DMS153 treated with DMSO at 0.1 percent for 48 hours (cell line): ENCODE measurements around the gene ARL9.

Experiments
- DNase-seq: peaks from one replicate; lab custom pipeline; 2025; ENCODE audit not compliant: unreplicated experiment; lab: John Stamatoyannopoulos, UW

Gene ARL9

GRCh38 chr4:56531149-56531770 is 25.7 kb downstream of the ARL9 start:
- DNase-seq, result no peak

- no peak for DNase-seq
Measured at GRCh38 chr4:56531823-56532222, 26.2 kb downstream of the ARL9 start.

DNA sequence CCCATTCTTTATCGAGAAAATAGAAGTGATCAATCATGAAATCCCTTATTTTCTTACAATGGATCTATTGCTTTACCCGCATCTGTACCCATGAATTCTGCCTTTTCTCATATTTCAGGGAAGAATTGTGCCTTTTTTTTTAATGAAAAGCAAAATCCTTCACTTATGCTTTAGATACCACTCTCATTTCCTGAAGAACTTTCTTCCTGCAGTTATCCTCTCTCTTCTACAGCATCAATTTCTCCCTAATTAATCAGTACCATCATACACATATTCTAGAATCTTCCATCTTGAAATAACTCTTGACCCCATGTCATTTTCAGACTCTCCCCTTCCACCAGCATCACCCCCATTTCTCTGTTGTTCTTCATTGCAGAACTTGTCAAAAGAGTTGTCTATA is 26.6 kb downstream of the ARL9 start:
- DNase-seq, result no peak

- no peak for DNase-seq
Measured at GRCh38 chr4:56535915-56536314, 30.3 kb downstream of the ARL9 start.

DNA sequence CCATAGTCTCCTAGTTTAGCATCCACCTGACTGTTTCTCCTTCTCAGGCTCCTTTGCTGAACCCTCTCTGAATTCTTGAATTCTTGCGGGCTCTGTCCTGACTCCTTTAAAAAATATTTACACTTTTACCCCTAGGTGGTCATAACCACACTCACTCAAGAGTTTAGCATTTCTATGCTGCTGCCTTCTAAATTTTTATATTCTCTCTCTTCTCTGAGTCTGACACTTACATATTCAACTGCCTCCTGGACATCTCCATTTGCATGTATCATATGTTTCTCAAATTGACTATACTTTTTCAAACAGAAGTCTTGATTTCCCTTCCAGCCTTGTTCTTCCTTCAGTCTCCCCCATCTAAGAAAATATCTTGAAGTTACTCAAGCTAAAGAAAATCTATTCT is 31.6 kb downstream of the ARL9 start:
- DNase-seq, result no peak

GRCh38 chr4:56540826-56541225 is 35.2 kb downstream of the ARL9 start:
- no peak for DNase-seq

DNA sequence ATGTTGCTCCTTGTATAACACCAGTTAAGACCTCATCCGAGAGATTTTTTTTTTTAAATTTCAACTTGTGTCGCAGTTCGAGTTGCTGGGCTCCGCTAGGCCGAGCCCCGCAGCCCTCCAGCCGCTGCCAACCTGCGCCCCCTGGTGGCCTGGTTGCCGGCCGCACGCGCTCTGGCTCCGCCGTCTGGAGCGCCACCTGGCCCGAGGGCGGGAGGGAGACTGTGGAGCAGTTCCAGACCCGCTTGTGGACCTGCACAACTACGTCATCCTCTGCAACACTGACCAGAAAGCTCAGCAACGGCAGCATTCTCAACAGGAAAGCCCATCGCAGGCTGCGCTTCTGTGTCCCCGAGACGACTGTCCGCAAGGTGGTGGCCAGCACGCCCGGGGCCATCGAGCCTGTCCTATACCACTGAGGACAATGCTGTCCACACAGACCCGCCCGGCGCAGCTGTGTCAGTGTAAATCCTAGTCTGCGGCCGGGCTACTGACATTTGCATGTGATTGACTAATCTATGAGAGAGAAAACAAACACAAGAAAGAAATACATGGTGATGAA is 39.1 kb downstream of the ARL9 start:
- peak; percentile 83 for DNase-seq

DNA sequence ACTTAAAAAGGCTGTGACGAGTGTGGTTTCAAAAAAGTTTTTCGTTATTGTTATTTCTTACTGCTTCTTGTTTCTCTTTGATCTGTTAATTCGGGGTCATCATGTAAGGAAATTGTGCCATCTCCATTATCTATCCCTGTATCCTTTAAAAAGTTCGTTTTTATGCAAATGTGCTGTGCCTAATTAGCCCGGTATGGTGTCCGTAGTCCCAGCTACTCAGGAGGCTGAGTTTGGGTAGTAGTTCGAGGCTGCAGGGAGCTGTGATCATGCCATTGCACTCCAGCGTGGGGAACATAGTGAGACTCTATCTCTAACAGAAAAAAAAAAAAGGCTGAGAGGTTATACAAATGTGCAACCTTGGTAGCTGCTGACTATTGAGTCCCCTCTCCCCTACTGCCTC is 45.1 kb downstream of the ARL9 start:
- DNase-seq, result no peak

GRCh38 chr4:56551516-56551915 is 45.9 kb downstream of the ARL9 start:
- DNase-seq, result no peak

- no peak for DNase-seq
Measured at GRCh38 chr4:56552273-56552672, 46.7 kb downstream of the ARL9 start.

- no peak for DNase-seq
Measured at GRCh38 chr4:56570041-56570440, 64.5 kb downstream of the ARL9 start.
